GM04504 (cell line): Measurements from ENCODE around the gene ACE.

Experiments used
- DNase-seq: peaks from one replicate; pipeline ENCODE4 v3.0.0-alpha.2; 2012; ENCODE audit warnings: low read depth

ACE gene

DNA sequence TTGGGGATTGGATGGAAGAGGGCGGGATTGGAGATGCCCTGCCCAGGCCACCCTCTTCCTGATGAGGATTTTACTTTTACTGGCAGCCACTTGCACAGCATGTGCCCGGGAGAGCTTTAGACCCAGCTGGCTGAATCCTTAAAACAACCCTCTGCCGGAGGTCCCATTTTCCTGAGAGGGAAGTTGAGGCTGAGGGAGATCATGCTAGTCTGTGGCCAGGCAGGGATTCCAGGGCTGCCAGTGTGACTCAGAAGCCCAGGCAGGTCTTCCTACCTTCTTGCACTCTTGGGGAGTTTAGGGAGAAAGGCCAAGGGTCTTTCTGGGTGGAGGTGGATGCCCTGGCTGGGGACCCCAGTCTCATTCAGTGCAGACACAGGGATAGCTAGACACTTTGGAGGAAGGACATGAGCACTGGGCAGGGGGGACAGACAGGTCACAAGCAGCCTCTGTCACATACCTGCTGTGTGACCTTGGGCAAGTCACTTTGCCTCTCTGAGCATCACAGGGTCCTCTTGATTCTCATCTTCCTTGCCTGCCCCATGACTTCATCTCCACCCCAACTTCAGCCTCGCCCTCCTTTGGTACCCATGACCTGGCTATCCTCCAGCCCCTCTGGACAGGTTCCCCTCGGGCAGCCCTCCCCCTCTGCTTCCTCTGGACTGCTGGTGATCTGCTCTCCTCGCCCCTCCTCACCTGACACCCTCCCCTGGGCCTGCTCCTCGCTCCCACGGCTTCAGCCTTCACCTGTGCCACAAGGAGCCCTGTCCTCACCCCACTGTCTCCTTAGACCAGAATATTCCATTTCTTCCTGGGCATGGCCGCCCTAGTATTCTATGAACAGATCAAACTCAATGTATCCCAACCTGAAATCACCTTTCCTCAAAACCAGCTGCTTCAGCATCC, 62.1 kb downstream of the ACE start:
- DNase-seq: no peak

DNA sequence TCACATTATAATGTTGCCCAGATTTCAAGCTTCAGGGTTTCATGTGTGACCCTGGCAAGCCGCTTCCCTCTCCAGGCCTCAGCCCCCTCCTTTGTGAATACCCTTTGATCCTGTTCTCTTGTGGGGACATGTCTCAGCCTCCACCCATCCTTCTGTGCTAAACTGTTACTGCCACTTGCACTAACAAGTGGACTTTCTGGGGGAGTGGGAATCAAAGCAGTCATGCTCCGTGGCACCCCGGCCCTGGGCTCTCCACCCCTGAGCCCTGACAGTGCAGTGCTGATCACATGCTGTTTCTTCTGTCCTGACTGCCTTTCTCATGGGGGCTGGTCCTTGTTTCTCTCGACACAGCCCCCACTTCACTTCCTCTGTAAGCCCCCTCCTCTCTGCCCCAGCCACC, 63.7 kb downstream of the ACE start:
- DNase-seq: no peak

DNA sequence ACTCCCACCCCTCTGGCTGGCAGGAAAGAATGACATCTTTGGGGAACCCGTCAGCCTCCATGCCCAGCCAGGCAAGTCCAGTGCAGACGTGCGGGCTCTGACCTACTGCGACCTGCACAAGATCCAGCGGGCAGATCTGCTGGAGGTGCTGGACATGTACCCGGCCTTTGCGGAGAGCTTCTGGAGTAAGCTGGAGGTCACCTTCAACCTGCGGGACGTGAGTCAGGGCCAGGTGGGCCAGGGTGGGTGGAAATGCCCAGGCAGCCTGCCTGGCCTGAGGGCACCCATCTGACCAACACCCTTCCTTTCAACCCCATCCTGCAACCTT, 65.3 kb downstream of the ACE start:
- DNase-seq: no peak

DNA sequence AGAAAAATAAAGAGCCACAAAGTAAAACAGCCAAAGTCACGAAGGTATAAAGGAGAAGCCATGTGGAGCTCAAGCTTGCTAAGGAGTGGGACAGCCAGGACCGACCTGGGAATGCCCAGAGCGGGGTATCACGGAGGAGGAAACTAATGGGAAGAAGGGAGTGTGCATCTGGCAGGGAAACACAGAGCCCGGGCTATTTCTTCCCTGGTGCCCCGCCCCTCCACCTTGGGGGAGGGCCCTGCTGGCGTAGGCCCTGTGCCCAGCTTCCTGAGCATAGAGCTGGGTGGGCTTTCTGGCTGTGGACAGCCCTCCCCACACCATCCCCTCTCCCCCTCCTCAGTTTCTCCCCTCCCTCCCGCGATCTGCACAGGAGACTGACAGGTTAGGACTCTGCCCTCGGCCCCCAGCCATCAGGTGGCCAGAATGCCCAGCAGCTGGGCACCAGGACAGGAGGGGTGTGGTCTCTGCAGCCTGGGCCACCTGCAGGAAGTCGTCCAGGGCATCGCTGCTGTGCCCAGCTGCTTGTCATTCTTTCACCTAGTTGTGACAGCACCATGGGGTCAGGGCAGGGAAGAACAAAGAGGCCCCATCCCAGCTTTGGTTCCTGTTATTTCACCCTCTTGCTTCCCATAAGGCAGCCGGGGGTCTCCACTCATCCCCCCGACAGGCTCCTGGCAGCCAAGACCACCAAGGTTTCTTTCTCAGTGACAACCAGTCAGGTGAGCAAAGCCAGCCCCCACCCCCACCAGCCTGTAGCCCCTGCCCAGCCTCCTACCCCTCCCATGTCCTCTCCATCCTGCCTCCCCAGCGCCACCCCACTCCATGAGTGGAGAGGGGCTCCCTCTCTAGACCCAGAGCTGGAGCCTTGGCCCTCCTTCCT, 66.3 kb downstream of the ACE start:
- DNase-seq: no peak

DNA sequence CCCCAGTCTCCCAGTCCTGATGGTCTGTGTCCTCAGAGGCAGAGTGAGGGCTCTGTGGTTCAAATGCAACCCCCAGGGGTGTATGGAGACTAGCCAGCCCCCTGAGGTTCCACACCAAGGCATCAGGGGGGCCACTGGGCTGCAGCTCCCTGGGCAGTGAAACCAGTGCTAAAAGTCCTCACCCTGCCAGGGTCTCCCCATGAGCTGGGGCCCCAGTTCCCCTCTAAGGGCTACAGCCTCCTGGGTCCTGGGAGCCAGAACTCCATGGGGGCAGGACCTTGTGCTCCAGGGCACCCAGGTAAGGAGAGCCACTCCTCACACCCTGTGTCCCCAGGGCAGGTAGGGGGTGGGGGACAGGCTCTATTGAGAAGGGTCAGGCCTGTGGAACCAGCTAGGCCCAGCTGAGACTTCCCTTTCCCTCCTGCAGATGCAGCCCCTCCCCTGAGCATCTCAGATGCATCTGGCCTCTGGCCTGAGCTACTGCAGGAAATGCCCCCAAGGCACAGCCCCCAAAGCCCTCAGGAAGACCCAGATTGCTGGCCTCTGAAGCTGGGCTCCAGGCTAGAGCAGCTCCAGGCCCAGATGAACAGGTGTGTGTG, 67.1 kb downstream of the ACE start:
- DNase-seq: no peak

DNA sequence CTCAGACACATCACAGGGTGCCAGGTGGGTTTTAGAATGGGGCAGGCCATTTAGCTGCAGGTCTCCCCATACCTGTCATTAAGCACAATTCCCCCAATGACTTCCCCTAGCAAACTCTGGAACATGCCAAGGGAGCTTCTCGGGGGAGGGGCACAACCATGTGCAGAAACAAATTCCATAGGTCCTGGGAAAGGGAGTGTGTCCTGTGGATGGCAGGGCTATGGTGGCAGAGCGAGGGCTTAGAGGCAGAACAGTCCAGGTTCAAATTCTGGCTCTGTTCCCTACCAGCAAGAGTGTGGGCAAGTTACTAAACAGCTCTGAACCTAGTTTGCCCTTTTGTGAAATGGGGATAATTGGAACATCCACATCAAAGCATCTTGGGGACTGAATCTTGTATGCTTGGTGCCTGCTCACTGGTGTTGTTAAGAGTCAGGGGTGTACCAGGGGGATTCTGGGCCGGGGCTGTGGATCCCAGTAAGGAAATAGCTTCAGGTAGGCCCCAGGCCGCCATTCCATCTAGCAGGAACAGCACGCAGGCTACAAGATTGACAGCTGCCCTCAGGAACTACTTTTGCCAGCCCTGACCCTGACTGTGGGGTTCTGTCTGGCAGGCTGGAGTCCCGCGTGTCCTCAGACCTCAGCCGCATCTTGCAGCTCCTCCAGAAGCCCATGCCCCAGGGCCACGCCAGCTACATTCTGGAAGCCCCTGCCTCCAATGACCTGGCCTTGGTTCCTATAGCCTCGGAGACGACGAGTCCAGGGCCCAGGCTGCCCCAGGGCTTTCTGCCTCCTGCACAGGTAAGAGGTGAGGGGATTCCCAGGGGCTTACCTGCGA, 67.8 kb downstream of the ACE start:
- no peak for DNase-seq

DNA sequence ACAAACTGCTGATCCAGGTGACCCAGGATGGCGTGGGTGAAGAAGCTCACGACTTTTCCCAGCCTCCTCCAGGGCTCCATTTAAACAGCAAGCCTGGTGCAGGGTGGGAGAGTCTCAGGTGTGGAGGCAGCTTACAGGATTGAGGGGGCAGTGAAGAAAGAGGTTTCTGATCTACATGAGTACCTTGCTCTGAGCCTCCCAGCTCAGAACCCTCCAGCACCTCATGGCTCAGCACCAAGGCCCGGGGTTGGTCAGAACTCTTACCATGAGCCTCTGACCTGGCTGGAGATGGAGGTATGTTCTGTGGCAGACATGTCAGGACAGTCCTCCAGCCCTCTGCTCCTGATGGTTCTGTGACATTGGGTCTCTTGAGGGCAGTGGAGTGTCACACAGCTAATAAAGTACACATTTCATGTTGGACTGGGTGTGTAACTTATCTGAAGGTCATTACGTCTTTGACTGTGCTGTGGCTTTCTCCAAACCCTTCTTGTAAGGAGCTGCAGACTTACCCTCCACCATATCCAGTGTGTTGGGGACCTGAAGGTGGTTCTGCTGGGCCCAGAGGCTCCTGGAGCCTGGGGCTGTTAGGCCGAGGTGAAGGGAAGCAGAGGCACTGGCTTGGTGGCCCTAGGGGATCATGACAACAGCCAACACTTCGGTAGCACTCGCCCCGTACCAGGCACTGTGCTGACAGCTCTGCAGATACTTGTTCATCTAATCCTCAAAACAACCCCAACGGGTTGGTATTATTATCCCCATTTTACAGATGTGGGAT, 69.6 kb downstream of the ACE start:
- no peak for DNase-seq

DNA sequence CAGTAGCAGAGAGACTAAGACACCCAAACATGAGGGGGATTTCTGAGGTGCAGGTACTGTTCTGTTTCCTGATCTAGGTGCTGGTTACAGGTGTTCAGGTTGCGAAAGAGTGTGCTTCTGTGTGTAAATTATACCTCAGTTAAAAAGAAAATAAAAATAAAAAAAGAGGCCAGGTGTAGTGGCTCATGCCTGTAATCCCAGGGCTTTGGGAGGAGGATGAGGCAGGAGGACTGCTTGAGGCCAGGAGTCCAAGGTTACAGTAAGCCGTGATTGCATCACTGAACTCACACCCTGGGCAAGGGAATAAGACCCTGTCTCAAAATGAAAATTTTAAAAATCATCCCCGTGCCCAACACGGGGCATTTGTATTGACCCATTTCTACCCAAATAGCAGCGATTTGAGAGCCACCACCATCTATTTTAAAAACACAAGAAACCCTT, 70.2 kb downstream of the ACE start:
- no peak for DNase-seq
